ENCODE measurements around the gene PSKH1.
"Not testable (repeated sequence)": the region's sequence is repeated elsewhere in the genome, so short reads cannot be mapped to it uniquely, and the experiment has no call there.

The PSKH1 gene

DNA sequence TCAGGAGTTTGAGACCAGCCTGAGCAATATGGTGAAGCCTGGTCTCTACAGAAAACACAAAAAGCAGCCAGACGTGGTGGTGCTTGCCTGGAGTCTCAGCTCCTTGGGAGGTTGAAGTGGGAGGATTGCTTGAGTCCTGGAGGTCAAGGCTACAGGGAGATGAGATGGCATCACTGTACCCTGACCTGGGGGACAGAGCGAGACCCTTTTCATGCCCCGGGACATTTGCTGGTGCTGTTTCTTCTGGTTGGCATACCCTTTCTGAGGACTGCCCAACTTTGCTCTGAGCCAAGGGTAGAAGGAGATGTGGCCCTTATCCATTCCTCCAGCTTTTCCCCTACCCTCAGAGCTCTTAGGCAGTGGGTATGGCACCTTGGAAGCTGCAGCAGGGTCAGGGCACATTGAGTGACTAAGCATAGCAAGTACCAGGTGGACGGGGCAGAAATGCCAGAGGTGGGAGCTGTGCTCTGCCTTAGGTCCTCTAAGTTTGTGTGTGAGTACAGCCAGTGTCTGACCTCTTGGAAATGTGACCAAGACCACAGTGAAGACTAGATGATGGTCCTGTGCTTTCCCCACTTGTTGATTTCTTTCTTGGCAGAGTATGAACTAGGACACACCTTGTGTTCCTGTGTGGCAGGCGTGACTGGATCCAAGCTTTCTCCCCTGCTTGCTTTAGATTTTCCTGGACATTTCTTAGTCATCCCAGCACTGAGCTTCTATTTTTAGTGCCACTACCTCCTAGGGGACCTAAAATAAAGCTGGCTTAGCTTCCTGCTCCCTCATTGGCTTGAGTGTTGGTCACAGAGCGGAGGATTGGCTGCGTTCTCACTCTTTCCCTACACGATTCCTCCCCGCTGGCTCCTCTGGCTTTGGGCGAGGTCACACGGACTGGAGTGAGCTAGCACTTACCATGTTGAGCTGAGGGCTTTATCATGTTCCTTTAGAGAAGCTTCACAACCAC is 30.2 kb upstream of the PSKH1 start:
- TF ChIP-seq, protein P1, sequence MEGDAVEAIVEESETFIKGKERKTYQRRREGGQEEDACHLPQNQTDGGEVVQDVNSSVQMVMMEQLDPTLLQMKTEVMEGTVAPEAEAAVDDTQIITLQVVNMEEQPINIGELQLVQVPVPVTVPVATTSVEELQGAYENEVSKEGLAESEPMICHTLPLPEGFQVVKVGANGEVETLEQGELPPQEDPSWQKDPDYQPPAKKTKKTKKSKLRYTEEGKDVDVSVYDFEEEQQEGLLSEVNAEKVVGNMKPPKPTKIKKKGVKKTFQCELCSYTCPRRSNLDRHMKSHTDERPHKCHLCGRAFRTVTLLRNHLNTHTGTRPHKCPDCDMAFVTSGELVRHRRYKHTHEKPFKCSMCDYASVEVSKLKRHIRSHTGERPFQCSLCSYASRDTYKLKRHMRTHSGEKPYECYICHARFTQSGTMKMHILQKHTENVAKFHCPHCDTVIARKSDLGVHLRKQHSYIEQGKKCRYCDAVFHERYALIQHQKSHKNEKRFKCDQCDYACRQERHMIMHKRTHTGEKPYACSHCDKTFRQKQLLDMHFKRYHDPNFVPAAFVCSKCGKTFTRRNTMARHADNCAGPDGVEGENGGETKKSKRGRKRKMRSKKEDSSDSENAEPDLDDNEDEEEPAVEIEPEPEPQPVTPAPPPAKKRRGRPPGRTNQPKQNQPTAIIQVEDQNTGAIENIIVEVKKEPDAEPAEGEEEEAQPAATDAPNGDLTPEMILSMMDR (IDR thresholded peaks at IDR 0.05; ENCODE audit: insufficient read depth, low read length) = no peak
- TF ChIP-seq SPI1 (IDR thresholded peaks at IDR 0.05; ENCODE audit: borderline replicate concordance, low read depth) (no peak), POLR2AphosphoS5 (IDR thresholded peaks at IDR 0.05; ENCODE audit: low read depth) (no peak), GABPA (IDR thresholded peaks at IDR 0.05; ENCODE audit: low read depth) (no peak)
- TF ChIP-seq, protein P2, sequence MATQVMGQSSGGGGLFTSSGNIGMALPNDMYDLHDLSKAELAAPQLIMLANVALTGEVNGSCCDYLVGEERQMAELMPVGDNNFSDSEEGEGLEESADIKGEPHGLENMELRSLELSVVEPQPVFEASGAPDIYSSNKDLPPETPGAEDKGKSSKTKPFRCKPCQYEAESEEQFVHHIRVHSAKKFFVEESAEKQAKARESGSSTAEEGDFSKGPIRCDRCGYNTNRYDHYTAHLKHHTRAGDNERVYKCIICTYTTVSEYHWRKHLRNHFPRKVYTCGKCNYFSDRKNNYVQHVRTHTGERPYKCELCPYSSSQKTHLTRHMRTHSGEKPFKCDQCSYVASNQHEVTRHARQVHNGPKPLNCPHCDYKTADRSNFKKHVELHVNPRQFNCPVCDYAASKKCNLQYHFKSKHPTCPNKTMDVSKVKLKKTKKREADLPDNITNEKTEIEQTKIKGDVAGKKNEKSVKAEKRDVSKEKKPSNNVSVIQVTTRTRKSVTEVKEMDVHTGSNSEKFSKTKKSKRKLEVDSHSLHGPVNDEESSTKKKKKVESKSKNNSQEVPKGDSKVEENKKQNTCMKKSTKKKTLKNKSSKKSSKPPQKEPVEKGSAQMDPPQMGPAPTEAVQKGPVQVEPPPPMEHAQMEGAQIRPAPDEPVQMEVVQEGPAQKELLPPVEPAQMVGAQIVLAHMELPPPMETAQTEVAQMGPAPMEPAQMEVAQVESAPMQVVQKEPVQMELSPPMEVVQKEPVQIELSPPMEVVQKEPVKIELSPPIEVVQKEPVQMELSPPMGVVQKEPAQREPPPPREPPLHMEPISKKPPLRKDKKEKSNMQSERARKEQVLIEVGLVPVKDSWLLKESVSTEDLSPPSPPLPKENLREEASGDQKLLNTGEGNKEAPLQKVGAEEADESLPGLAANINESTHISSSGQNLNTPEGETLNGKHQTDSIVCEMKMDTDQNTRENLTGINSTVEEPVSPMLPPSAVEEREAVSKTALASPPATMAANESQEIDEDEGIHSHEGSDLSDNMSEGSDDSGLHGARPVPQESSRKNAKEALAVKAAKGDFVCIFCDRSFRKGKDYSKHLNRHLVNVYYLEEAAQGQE (IDR thresholded peaks at IDR 0.05; ENCODE audit: insufficient replicate concordance, low read depth) = no peak
- Histone ChIP-seq H3K27ac (replicated peaks) (no peak overlapping the region), H3K4me3 (replicated peaks; ENCODE audit: insufficient read depth, low read length) (no peak overlapping the region), H3K27me3 (ENCODE audit: insufficient read depth, poor library complexity, severe bottlenecking) (no peaks in the 10 kb centered on the region)
- DNase-seq (ENCODE audit: low read depth in 1 of 2, low spot score in 1 of 2) = no peak

DNA sequence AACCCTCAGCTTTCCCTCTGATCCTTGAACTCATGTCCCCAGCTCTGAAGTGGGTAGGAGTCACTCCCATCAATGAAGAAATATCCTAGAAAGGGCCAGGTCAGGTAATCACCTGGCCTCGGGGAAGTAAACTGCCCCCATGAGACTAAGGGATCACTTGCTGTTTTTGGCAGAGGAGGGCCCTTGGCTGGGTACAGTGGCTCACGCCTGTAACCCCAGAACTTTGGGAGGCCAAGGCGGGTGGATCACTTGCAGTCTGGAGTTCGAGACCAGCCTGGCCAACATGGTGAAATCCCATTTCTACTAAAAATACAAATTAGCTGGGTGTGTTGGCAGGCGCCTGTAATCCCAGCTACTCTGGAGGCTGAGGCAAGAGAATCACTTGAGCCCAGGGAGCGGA is 29.0 kb upstream of the PSKH1 start:
- not testable (repeated sequence) for H3K27me3 ChIP-seq (ENCODE audit: insufficient read depth, poor library complexity, severe bottlenecking); H3K4me3 ChIP-seq (replicated peaks; ENCODE audit: insufficient read depth, low read length); H3K27ac ChIP-seq (replicated peaks); DNase-seq (ENCODE audit: low read depth in 1 of 2, low spot score in 1 of 2)

DNA sequence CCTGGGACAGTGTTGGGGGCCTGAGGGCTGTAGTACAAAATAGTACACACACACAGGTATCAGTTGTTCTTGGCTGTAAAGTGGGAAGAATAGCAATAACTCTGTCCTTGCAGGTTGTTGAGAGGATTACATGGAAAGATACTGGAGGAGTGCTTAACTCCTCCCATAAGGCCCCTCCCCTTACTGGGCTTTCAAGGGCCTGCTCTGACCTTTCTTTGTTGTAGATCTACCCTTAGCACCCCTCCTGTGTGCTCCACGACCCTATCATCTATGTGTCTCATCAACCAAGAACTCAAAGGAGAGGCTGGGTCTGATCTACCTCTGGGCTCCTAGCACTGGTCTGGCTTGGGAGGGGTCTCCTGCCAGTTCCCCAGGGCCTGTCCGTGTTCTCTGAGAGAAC is 28.5 kb upstream of the PSKH1 start:
- TF ChIP-seq POLR2AphosphoS5 (IDR thresholded peaks at IDR 0.05; ENCODE audit: low read depth) = no peak
- no peaks in the 10 kb centered on the region for H3K27me3 ChIP-seq (ENCODE audit: insufficient read depth, poor library complexity, severe bottlenecking)
- no peak for DNase-seq (ENCODE audit: low read depth in 1 of 2, low spot score in 1 of 2)
- no peak overlapping the region for H3K27ac ChIP-seq (replicated peaks)
- no peak overlapping the region for H3K4me3 ChIP-seq (replicated peaks; ENCODE audit: insufficient read depth, low read length)

DNA sequence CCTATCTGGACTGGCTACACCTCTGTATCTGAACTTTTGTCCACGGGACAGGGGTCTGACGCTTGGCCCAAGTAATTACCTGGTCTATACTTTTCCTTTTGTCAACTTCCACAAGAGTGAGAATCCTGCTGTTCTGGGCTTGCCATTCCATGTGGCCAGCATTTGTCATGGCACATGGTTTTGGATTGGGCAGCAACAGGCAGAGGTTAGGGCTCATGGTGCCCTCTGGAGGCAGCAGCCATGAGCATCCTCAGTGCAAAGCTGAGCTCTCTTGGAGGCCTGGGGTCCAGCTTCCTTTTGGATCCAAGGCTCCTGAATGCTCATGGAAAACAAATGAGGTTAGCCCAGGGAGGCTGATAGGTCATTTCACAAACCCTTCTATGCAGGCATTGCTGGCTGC is 27.7 kb upstream of the PSKH1 start:
- Histone ChIP-seq H3K27ac (replicated peaks) (no peak overlapping the region), H3K4me3 (replicated peaks; ENCODE audit: insufficient read depth, low read length) (no peak overlapping the region), H3K27me3 (ENCODE audit: insufficient read depth, poor library complexity, severe bottlenecking) (no peaks in the 10 kb centered on the region)
- DNase-seq (ENCODE audit: low read depth in 1 of 2, low spot score in 1 of 2) = peak in 1 of 2 experiments; percentile 30
- TF ChIP-seq, protein P2 (IDR thresholded peaks at IDR 0.05; ENCODE audit: insufficient replicate concordance, low read depth) = no peak
- TF ChIP-seq, protein P1 (IDR thresholded peaks at IDR 0.05; ENCODE audit: insufficient read depth, low read length) = peak; percentile 26

DNA sequence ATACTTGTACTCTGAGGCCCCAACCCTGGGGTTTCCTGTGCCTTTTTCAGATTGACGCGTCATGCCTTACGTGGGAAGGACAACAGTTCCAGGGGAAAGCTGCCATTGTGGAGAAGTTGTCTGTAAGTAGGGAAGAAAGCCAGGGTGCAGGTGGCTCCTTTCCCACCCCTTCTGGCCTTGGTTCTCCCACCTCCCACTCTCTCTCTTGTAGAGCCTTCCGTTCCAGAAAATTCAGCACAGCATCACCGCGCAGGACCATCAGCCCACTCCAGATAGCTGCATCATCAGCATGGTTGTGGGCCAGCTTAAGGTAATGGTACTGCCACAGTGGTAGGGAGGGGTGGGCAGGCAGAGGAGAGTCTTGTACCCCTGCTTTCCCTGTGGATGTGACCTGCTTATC is 24.8 kb upstream of the PSKH1 start:
- no peak overlapping the region for H3K4me3 ChIP-seq (replicated peaks; ENCODE audit: insufficient read depth, low read length)
- no peak overlapping the region for H3K27ac ChIP-seq (replicated peaks)
- DNase-seq (ENCODE audit: low read depth in 1 of 2, low spot score in 1 of 2) = no peak
- TF ChIP-seq, protein P2 (IDR thresholded peaks at IDR 0.05; ENCODE audit: insufficient replicate concordance, low read depth) = no peak
- TF ChIP-seq POLR2AphosphoS5 (IDR thresholded peaks at IDR 0.05; ENCODE audit: low read depth) (no peak), SPI1 (IDR thresholded peaks at IDR 0.05; ENCODE audit: borderline replicate concordance, low read depth) (no peak), GABPA (IDR thresholded peaks at IDR 0.05; ENCODE audit: low read depth) (no peak)
- TF ChIP-seq, protein P1 (IDR thresholded peaks at IDR 0.05; ENCODE audit: insufficient read depth, low read length) = no peak
- no peaks in the 10 kb centered on the region for H3K27me3 ChIP-seq (ENCODE audit: insufficient read depth, poor library complexity, severe bottlenecking)

Measured in HL-60 (cell line).